Endometrial microvascular endothelial cells (primary cell): Measurements from ENCODE around the gene PCBP3. TPM values are rescaled to one million over a fixed set of nuclear protein-coding genes. Genes with fewer than 3 reads are reported as not detected.

Experiments used
- in situ Hi-C: cut with HindIII; loops from 2 replicates; pipeline ENCODE4 v1.10.0; 2017; ENCODE audit warnings: low sequenced_read_pairs, low pct_unique_long_range_greater_than_20kb; ENCODE audit errors: inconsistent ontology term
- total RNA-seq: library from RNA; depleted of rRNA; stranded (reverse); fragments of >200 nt; gene quantifications from one replicate; pipeline ENCODE4 v1.2.3, GENCODE V29; 2015; ENCODE audit errors: inconsistent ontology term

PCBP3 gene
- total RNA-seq, 1 donor from 2014 or later: not detected

- in situ Hi-C loops: no loop called here
These were observed 348.2 kb downstream of the PCBP3 start for GRCh38 chr21:45991606-45992300.

Other genes with a start within 250 kb of the PCBP3 start
- 261 TPM for gene COL18A1, start 238.6 kb upstream of the PCBP3 start, total RNA-seq
- gene SLC19A1, start 101.3 kb upstream of the PCBP3 start, total RNA-seq: 32.3 TPM